Naive thymus-derived CD4-positive, alpha-beta T cell (primary cell): Measurements from ENCODE around the gene VPS37D. TPM values are rescaled to one million over a fixed set of nuclear protein-coding genes. Genes with fewer than 3 reads are reported as not detected.

Experiments
- ATAC-seq: fragments of 150-1000 bp; cut with Tn5 transposase; 2 replicates; pipeline ENCODE4 v1.10.0; 2021; ENCODE audit warnings: mild to moderate bottlenecking, moderate library complexity
- CTCF ChIA-PET: fragments of 350-600 bp; sonication (Branson Sonifier 250); formaldehyde crosslinking; loops from one replicate; lab custom pipeline; 2021; ENCODE audit warnings: antibody characterized with exemption; lab: Charles Lee
- POLR2A ChIA-PET: fragments of 350-600 bp; sonication (Branson Sonifier 250); formaldehyde crosslinking; loops from one replicate; lab custom pipeline; 2021; ENCODE audit warnings: antibody characterized with exemption, inconsistent platforms; lab: Charles Lee
- DNase-seq, 9 donors: peaks; one replicate each; pipeline versions ENCODE4 v3.0.0 to v3.0.0-alpha.2; 2020 to 2022; ENCODE audit warnings: mixed read lengths in 1 of 9
- H3K27ac ChIP-seq: one replicate; pipeline ENCODE4 v1.7.0; 2013; ENCODE audit warnings: mild to moderate bottlenecking, low read depth, low read length, moderate library complexity
- H3K27me3 ChIP-seq, 2 donors: one replicate each; pipeline ENCODE4 v1.7.0; 2013; ENCODE audit warnings: low read length in 2 of 2, mild to moderate bottlenecking in 2 of 2, moderate library complexity in 2 of 2; ENCODE audit not compliant: control insufficient read depth in 2 of 2, insufficient read depth in 2 of 2
- H3K36me3 ChIP-seq, 3 experiments: 1 replicate in 2 of 3; 2 replicates in 1 of 3; pipeline ENCODE4 v1.7.0; 2013; ENCODE audit warnings: low read length in 3 of 3, mild to moderate bottlenecking in 3 of 3, moderate library complexity in 1 of 3; ENCODE audit not compliant: insufficient read depth in 3 of 3, control insufficient read depth in 2 of 3
- H3K4me1 ChIP-seq, 2 donors: one replicate each; pipeline ENCODE4 v1.7.0; 2013; ENCODE audit warnings: low read length in 2 of 2, mild to moderate bottlenecking in 2 of 2, moderate library complexity in 1 of 2; ENCODE audit not compliant: control insufficient read depth in 2 of 2, insufficient read depth in 2 of 2
- H3K4me3 ChIP-seq: 2 replicates; pipeline ENCODE4 v1.7.0; 2013; ENCODE audit warnings: mild to moderate bottlenecking, low read length
- H3K9me3 ChIP-seq, 3 experiments: 1 replicate in 2 of 3; 2 replicates in 1 of 3; pipeline ENCODE4 v1.7.0; 2013; ENCODE audit warnings: low read length in 3 of 3; ENCODE audit not compliant: control insufficient read depth in 2 of 3
- H3K27ac Mint-ChIP-seq, 9 donors: one replicate each; pipeline ENCODE4 v1.8.0; 2020 to 2022; ENCODE audit warnings: mixed read lengths in 9 of 9, mild to moderate bottlenecking in 8 of 9, moderate library complexity in 5 of 9, inconsistent platforms in 2 of 9
- H3K27me3 Mint-ChIP-seq, 5 donors: one replicate each; pipeline ENCODE4 v1.8.0; 2021 to 2022; ENCODE audit warnings: mixed read lengths in 5 of 5, mild to moderate bottlenecking in 1 of 5
- H3K36me3 Mint-ChIP-seq, 5 donors: one replicate each; pipeline ENCODE4 v1.8.0; 2020 to 2022; ENCODE audit warnings: mixed read lengths in 5 of 5, mild to moderate bottlenecking in 3 of 5, inconsistent platforms in 1 of 5
- H3K4me1 Mint-ChIP-seq, 7 donors: one replicate each; pipeline ENCODE4 v1.8.0; 2020 to 2022; ENCODE audit warnings: mixed read lengths in 7 of 7, mild to moderate bottlenecking in 3 of 7, inconsistent platforms in 1 of 7
- H3K4me3 Mint-ChIP-seq, 10 donors: one replicate each; pipeline ENCODE4 v1.8.0; 2020 to 2022; ENCODE audit warnings: mild to moderate bottlenecking in 10 of 10, mixed read lengths in 10 of 10, moderate library complexity in 6 of 10, inconsistent platforms in 2 of 10
- H3K9me3 Mint-ChIP-seq, 11 donors: one replicate each; pipeline ENCODE4 v1.8.0; 2020 to 2022; ENCODE audit warnings: mixed read lengths in 11 of 11, mild to moderate bottlenecking in 4 of 11, inconsistent platforms in 1 of 11, moderate library complexity in 1 of 11
- intact Hi-C, 2 donors: fragments of 100-400 bp; cut with micrococcal nuclease; formaldehyde crosslinking; loops; one replicate each; pipeline ENCODE4 v1.15.1; 2023
- polyA plus RNA-seq, 2 donors: library from polyadenylated mRNA; unstranded; fragments of 300-500 nt; fragmentation: Illumina TruSeq; gene quantifications; one replicate each; pipeline ENCODE4 v1.2.3, GENCODE V29; 2021
- total RNA-seq, 6 experiments: library from RNA in 5 of 6; stranded (reverse) in 5 of 6; gene quantifications; 1 replicate in 5 of 6; 2 replicates in 1 of 6; pipeline ENCODE4 v1.2.3 and lab custom pipeline; 2021 to 2026

The VPS37D gene
- total and polyA plus RNA-seq, 7 experiments from 2014 or later: 0.22 to 0.85 (median 0.44) TPM; not detected in 4

DNA sequence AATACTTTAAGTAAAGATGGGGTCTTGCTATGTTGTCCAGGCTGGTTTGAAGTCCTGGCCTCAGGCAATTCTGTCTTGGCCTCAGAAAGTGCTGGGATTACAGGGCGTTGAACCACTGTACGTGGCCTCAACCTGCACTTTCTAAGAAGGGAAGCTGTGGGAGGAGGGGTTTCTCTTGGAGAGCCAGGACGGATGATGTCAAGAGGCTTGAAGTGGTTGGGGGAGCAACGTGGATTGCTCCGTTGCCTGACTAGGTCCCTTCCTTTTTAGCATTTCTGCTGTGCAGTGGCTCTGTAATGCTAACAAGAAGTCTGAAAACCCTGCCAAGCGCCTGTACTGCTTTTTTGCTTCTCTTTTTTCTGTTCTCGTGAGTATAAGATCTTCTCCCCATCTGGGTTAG, 23.0 kb downstream of the VPS37D start:
- peaks cover 2 to 93% (median 4%) of the 10 kb centered on the region in 3 experiments for H3K36me3 ChIP-seq
- no peaks in the 10 kb centered on the region for H3K4me1 ChIP-seq
- H3K9me3 ChIP-seq: no peaks in the 10 kb centered on the region
- POLR2A ChIA-PET: interaction anchor here (1.0 kb wide), 1 partner anchor 8 kb away, joined by 4 read pairs; no protein-coding TSS in a partner anchor
- Mint-ChIP-seq H3K4me3 (no peak overlapping the region), H3K9me3 (peaks cover 0 to 2% (median 0%) of the 10 kb centered on the region in 11 donors), H3K36me3 (peaks cover 20 to 59% (median 40%) of the 10 kb centered on the region in 5 donors), H3K27me3 (no peaks in the 10 kb centered on the region), H3K4me1 (peaks cover 8 to 25% (median 17%) of the 10 kb centered on the region in 7 donors), H3K27ac (no peak overlapping the region)
- no peak overlapping the region for H3K27ac ChIP-seq
- H3K4me3 ChIP-seq: no peak overlapping the region
- CTCF ChIA-PET: no interaction called here
- intact Hi-C loops: no loop called here
- DNase-seq: no peak
- no peaks in the 10 kb centered on the region for H3K27me3 ChIP-seq
- ATAC-seq: no peak

DNA sequence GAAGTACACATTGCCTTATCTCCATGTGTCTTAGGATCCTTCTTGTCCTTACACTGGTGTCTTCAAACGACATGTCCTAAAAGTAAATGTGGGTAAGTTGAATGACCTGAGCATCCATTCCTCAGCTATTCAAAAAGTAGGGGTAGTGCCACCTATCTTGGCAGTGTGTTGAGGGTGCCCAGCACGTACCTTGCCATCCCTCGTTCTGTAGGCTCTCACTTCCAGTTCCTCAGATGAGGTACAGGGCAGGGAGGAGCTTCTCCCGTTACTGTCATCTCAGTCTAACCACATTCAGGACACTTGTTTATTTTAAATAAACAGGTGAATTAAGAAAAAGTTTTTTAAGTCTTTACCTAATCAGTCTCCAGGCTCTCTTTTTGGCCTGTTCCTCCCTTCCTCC, 28.7 kb downstream of the VPS37D start:
- no peak overlapping the region for H3K27ac Mint-ChIP-seq
- POLR2A ChIA-PET: no interaction called here

GRCh38 chr7:73698410-73698809, 30.8 kb downstream of the VPS37D start:
- Histone ChIP-seq H3K9me3 (no peaks in the 10 kb centered on the region), H3K4me3 (no peak overlapping the region), H3K4me1 (no peaks in the 10 kb centered on the region), H3K27me3 (no peaks in the 10 kb centered on the region), H3K36me3 (peaks cover 6 to 64% (median 22%) of the 10 kb centered on the region in 3 experiments), H3K27ac (no peak overlapping the region)
- peak overlapping the region in 1 of 9 donors; percentile 38 for H3K27ac Mint-ChIP-seq
- ChIA-PET CTCF (interaction anchor here (1.0 to 1.7 kb wide), 2 partner anchors 12 to 27 kb away, joined by 4 to 5 read pairs; no protein-coding TSS in a partner anchor), POLR2A (no interaction called here)
- H3K4me1 Mint-ChIP-seq: peaks cover 0 to 8% (median 6%) of the 10 kb centered on the region in 7 donors
- no peak for ATAC-seq
- intact Hi-C loops: no loop called here
- peaks cover 0 to 2% (median 0%) of the 10 kb centered on the region in 11 donors for H3K9me3 Mint-ChIP-seq
- no peak for DNase-seq
- no peak overlapping the region for H3K4me3 Mint-ChIP-seq
- no peaks in the 10 kb centered on the region for H3K27me3 Mint-ChIP-seq
- H3K36me3 Mint-ChIP-seq: peaks cover 12 to 44% (median 18%) of the 10 kb centered on the region in 5 donors

More for the DNA sequence above, 28.7 kb downstream of the VPS37D start:
- intact Hi-C loops: no loop called here
- H3K4me1 Mint-ChIP-seq: peaks cover 0 to 8% (median 0%) of the 10 kb centered on the region in 7 donors
- H3K27me3 Mint-ChIP-seq: no peaks in the 10 kb centered on the region
- Histone ChIP-seq H3K9me3 (no peaks in the 10 kb centered on the region), H3K27ac (no peak overlapping the region), H3K4me3 (no peak overlapping the region), H3K36me3 (peaks cover 10 to 84% (median 22%) of the 10 kb centered on the region in 3 experiments), H3K27me3 (no peaks in the 10 kb centered on the region), H3K4me1 (no peaks in the 10 kb centered on the region)
- CTCF ChIA-PET: interaction anchor here (1.1 kb wide), 1 partner anchor 30 kb away, joined by 3 read pairs; no protein-coding TSS in a partner anchor
- H3K9me3 Mint-ChIP-seq: peaks cover 0 to 2% (median 0%) of the 10 kb centered on the region in 11 donors
- peaks cover 18 to 55% (median 27%) of the 10 kb centered on the region in 5 donors for H3K36me3 Mint-ChIP-seq
- DNase-seq (no peak), ATAC-seq (no peak)
- H3K4me3 Mint-ChIP-seq: no peak overlapping the region

- no peak overlapping the region for H3K4me3 ChIP-seq
- Mint-ChIP-seq H3K9me3 (peaks cover 0 to 2% (median 0%) of the 10 kb centered on the region in 11 donors), H3K4me1 (peaks cover 0 to 8% (median 2%) of the 10 kb centered on the region in 7 donors), H3K27me3 (no peaks in the 10 kb centered on the region), H3K36me3 (peaks cover 8 to 40% (median 15%) of the 10 kb centered on the region in 5 donors), H3K4me3 (no peak overlapping the region), H3K27ac (no peak overlapping the region)
- H3K27ac ChIP-seq: no peak overlapping the region
- no peak for ATAC-seq
- H3K4me1 ChIP-seq: no peaks in the 10 kb centered on the region
- ChIA-PET CTCF (interaction anchor here (1.7 kb wide), 1 partner anchor 26 kb away, joined by 5 read pairs; no protein-coding TSS in a partner anchor), POLR2A (no interaction called here)
- intact Hi-C loops: no loop called here
- no peaks in the 10 kb centered on the region for H3K27me3 ChIP-seq
- H3K36me3 ChIP-seq: peaks cover 6 to 52% (median 22%) of the 10 kb centered on the region in 3 experiments
- no peak for DNase-seq
- no peaks in the 10 kb centered on the region for H3K9me3 ChIP-seq
These were observed 31.9 kb downstream of the VPS37D start for GRCh38 chr7:73699370-73700068.

DNA sequence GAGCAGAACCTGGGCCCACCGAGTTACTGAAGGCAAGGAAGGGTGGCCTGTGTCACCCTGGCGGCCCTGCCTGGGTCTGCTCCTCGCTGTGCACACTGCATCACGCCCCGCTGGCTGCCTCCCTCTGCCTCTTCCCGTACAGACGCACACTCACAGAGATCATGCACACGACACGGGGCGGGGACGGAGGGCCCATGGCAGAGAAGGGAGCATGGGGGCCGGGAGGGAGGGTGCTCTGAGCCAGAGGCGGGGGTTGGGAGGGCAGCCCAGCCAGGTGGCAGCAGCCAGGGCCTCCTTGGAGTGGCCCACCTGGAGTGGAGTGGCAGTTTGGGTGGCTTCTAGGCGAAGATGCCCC, 32.4 kb downstream of the VPS37D start:
- Histone ChIP-seq H3K27me3 (no peaks in the 10 kb centered on the region), H3K27ac (no peak overlapping the region), H3K4me3 (no peak overlapping the region), H3K9me3 (no peaks in the 10 kb centered on the region), H3K36me3 (peaks cover 6 to 47% (median 22%) of the 10 kb centered on the region in 3 experiments), H3K4me1 (no peaks in the 10 kb centered on the region)
- ChIA-PET POLR2A (no interaction called here), CTCF (no interaction called here)
- peak; percentile 7 for ATAC-seq
- Mint-ChIP-seq H3K4me1 (peaks cover 0 to 8% (median 0%) of the 10 kb centered on the region in 7 donors), H3K4me3 (no peak overlapping the region), H3K27ac (no peak overlapping the region), H3K36me3 (peaks cover 4 to 36% (median 11%) of the 10 kb centered on the region in 5 donors), H3K27me3 (no peaks in the 10 kb centered on the region), H3K9me3 (peaks cover 0 to 2% (median 0%) of the 10 kb centered on the region in 11 donors)
- intact Hi-C loops: no loop called here
- DNase-seq: no peak

GRCh38 chr7:73700581-73701134, 33.0 kb downstream of the VPS37D start:
- ATAC-seq: peak; percentile 6

More at GRCh38 chr7:73700581-73701134, 33.0 kb downstream of the VPS37D start:
- peaks cover 6 to 41% (median 19%) of the 10 kb centered on the region in 3 experiments for H3K36me3 ChIP-seq
- no peaks in the 10 kb centered on the region for H3K27me3 ChIP-seq
- no peak overlapping the region for H3K4me3 ChIP-seq
- ChIA-PET POLR2A (no interaction called here), CTCF (no interaction called here)
- DNase-seq: no peak
- Mint-ChIP-seq H3K4me3 (no peak overlapping the region), H3K9me3 (peaks cover 0 to 1% (median 0%) of the 10 kb centered on the region in 11 donors), H3K27me3 (no peaks in the 10 kb centered on the region), H3K27ac (no peak overlapping the region), H3K36me3 (peaks cover 3 to 32% (median 11%) of the 10 kb centered on the region in 5 donors), H3K4me1 (peaks cover 0 to 7% (median 0%) of the 10 kb centered on the region in 7 donors)
- intact Hi-C loops: no loop called here
- no peak overlapping the region for H3K27ac ChIP-seq
- no peaks in the 10 kb centered on the region for H3K4me1 ChIP-seq
- no peaks in the 10 kb centered on the region for H3K9me3 ChIP-seq
